Ecto neural progenitor cell (in vitro differentiated cells): ENCODE data around the gene DENND2A.
"Not testable (repeated sequence)": the region's sequence is repeated elsewhere in the genome, so short reads cannot be mapped to it uniquely, and the experiment has no call there.

Experiments used
- DNase-seq: peaks from one replicate; pipeline ENCODE4 v3.0.0-alpha.2; 2018; ENCODE audit warnings: low spot score

DENND2A gene

GRCh38 chr7:140506788-140507464, 133.7 kb downstream of the DENND2A start:
- DNase-seq = no peak

- no peak for DNase-seq
These were observed 138.6 kb downstream of the DENND2A start for GRCh38 chr7:140501966-140502365.

DNA sequence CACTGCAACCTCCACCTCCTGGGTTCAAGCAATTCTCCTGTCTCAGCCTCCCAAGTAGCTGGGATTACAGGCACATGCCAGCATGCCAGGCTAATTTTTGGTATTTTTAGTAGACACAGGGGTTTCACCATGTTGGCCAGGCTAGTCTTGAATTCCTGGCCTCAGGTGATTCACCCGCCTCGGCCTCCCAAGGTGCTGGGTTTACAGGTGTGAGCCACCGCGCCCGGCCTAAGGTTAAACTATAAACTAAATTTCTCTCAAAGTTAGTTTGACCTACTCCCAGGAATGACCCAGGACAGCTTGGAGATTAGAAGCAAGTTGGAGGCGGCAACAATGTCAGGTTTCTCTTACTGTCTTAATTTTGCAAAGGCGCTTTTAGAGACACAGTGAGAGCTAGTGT, 142.8 kb downstream of the DENND2A start:
- not testable (repeated sequence) for DNase-seq

DNA sequence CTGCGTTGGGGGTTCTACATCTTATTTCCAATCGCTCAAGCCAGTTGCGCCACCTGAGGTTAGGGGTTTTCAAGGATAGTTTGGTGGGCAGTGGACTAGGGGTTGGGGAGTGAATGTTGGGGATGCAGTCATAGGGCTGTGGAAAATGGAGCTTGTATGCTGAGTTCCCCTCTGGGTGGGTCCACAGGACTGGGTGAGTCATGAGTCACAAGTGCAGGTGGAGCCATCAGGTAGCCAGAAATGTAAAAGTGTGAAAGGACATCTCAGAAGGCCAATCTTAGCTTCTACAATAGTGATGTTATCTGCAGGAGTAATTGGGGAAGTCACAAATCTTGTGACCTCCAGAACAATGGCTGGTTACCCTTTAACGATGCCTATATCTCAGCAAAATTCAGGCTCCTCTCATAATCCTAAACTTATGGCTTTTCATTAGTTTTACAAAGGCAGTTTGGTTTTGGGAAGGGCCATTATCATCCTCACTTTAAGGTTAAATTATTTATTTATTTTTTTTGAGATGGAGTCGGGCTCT, 143.3 kb downstream of the DENND2A start:
- DNase-seq = no peak

DNA sequence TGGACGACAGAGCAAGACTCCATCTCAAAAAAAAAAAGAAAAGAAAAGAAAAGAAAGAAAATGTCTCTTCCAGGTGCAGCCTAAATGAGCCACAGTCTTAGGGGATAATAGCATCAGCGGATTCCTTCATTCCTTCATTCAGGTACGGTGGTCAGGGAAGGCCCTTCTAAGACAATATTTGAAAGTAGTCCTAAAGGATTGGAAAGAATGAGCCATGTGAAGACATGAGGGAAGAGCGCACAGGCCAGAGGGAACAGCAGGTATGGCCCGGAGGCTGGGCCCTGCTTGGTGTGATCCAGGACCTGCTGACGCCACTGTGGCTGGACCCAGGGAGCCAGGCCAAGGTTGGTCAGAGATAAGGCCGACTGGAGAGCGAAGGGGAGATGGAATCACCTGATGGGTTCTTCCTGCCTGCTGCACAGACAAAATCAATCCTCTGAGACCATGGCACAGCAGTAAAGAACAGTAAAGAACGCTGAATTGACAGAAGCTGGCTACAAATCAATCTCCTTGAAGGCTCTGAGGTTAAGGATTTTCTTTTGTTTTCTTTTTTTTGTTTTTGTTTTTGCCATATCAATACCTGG, 145.0 kb downstream of the DENND2A start:
- DNase-seq = no peak

- DNase-seq = no peak
These were observed 145.7 kb downstream of the DENND2A start for GRCh38 chr7:140494867-140495266.

- no peak for DNase-seq
These were observed 151.6 kb downstream of the DENND2A start for GRCh38 chr7:140489026-140489359.

DNA sequence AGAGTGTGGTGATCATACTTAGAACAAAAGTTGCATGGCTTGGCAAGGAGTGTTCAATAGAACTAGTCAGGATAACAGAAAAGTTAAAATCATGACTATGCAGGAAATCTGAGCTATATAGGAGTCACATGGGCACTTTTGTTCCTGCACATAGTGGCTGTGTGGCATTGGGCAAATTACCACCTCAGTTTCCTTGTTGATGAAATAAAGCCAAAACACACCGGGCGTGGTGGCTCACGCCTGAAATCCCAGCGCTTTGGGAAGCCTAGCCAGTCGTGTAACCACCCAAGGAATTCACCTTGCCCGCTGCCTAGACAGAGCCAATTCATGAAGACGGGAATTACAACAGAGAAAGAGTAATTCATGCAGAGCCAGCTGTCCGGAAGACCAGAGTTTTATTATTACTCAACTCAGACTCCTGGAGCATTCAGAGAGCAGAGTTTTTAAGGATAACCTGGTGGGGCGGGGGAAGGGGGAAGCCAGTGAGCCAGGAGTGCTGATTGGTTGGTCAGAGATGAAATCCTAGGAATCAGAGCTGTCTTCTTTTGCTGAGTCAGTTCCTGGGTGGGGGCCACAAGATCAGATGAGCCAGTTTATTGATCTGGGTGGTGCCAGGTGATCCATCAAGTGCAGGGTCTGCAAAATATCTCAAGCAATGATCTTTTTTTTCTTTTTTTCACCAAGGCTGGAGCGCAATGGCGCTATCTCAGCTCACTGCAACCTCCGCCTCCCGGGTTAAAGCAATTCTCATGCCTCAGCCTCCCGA, 154.9 kb downstream of the DENND2A start:
- no peak for DNase-seq

GRCh38 chr7:140484951-140485499, 155.6 kb downstream of the DENND2A start:
- no peak for DNase-seq

GRCh38 chr7:140484479-140484878, 156.1 kb downstream of the DENND2A start:
- no peak for DNase-seq

DNA sequence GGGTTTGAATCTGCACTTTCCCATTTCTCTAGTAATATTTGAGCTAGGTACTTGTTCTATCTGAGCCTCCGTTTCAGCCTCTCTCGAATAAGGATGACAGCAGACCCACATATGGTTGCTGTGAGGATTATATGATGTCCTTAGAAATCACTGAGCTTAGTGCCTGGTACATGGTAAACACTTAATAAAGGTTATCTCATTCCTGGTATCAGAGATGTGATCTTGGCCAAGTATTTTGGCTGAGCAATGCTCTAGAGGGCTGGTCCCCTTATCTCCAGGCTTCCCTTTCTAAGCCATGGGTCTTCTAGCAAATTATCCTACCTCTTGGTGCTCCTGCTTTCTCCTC, 160.9 kb downstream of the DENND2A start:
- no peak for DNase-seq

DNA sequence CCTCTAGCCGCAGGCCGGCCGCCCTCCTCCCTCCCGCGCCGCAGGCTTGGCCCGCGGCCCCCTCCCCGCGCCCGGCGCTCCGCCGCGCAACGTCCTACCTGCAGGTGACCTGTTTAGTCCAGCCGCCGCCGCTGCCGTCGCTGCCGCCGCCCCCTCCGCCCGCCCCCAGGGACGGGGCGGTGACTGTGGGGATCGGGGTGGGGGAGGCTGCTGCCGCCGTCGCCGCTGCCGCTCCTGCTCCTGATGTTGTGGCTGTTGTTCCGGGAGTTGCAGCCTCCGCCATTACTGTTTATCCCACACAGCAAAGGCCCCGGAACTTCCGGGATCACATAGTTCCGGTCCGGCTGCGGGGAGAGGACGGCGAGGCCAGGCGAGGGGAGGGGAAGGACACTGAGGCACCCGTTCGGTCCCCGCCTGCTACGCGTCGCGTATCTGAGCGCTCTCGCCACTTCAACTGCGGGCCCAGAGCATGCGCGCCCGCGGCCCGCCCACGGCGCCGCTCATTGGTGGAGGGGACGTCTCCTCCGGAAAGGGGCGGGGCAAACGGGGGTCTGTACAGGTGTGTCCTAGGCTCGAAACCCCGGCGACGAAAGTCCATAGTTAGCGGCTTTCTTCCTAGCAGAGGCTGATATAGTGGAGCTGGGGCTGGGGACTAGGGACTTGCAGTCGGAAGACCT, 161.4 kb downstream of the DENND2A start, which contains the start of gene MKRN1:
TSS of gene MKRN1 (minus strand) at position 444 of the 677 bp plus-strand sequence. CDS start at position 283, 161 bp downstream.
- peak; percentile 96 for DNase-seq

GRCh38 chr7:140478246-140479061, 162.2 kb downstream of the DENND2A start:
- DNase-seq = no peak

DNA sequence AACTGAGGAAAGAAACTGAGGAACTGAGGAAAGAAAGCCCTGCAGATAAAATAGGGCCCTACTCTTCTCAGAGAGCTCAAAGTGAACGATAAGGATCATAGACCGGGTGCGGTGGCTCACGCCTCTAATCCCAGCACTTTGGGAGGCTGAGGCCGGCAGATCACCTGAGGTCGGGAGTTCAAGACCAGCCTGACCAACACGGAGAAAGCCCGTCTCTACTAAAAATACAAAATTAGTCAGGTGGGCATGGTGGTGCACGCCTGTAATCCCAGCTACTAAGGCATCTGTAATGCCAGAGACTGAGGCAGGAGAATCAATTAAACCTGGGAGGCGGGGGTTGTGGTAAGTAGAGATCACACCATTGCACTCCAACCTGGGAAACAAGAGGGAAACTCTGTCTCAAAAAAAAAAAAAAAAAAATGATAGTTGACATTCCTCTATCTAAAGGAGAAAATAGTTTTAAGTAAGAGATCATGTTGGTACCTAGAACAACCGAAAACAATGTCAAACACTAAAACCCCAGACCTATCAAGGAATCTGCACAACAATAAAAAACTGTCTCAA, 163.8 kb downstream of the DENND2A start:
- no peak for DNase-seq

DNA sequence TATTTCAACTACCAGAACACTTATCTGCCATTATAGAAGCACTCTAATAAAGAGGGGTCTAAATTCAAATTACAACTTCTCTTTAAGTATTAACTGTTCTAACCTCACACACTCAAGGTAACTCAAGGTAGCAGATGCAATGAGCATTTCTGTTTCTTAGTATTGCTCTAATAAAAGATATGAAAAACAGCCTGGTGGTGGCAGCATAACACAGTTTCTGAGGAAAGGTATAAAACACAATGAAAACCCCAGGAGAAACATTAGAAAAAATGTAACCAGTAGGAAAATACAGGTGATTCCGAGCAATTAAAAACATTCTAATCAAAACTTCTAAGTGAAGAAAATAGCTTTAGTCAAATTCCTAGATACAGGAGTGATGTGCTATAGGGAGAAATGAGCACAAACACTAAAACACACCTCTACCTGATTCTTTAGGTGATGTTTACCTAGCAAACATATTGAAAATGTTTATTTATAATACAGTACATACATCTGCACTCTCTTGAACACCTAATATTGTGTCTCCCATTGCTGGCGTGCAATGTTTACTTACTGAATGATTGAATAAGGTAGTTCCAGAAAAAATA, 164.8 kb downstream of the DENND2A start:
- DNase-seq = no peak
